ENCODE data around the gene ZNF787.

GRCh38 chr19:56114778-56115110 lies 6.4 kb downstream of the ZNF787 start:
- TF ChIP-seq TAF1 (IDR thresholded peaks at IDR 0.05; ENCODE audit: borderline replicate concordance, low read depth, low read length) (no peak), CTCF (IDR thresholded peaks at IDR 0.05 in 2 of 3, conservative IDR thresholded peaks at IDR 0.05 in 1 of 3; ENCODE audit: control insufficient read depth in 2 of 3, extremely low read depth in 1 of 3, insufficient read depth in 1 of 3, low read depth in 3 of 3, low read length in 3 of 3) (no peak), LARP7 (IDR thresholded peaks at IDR 0.05) (no peak), TARDBP (IDR thresholded peaks at IDR 0.05; ENCODE audit: borderline replicate concordance) (no peak), ASH2L (IDR thresholded peaks at IDR 0.05; ENCODE audit: borderline replicate concordance, low read depth) (no peak), HDAC6 (IDR thresholded peaks at IDR 0.05; ENCODE audit: unreplicated experiment) (no peak), JUND (IDR thresholded peaks at IDR 0.05; ENCODE audit: low read depth, low read length) (no peak), SP1 (IDR thresholded peaks at IDR 0.05; ENCODE audit: low read depth, low read length) (no peak), BACH1 (IDR thresholded peaks at IDR 0.05; ENCODE audit: borderline replicate concordance) (no peak), EP300 (IDR thresholded peaks at IDR 0.05; ENCODE audit: borderline replicate concordance in 1 of 2, control insufficient read depth in 1 of 2, low read depth in 2 of 2, low read length in 2 of 2) (no peak), GATAD2B (conservative IDR thresholded peaks at IDR 0.05; ENCODE audit: low read depth) (no peak), POLR2A (IDR thresholded peaks at IDR 0.05; ENCODE audit: low read depth, low read length) (no peak; the same call in 1 of the 2 replicates), ZNF274 (IDR thresholded peaks at IDR 0.05; ENCODE audit: insufficient read depth, insufficient read length) (no peak)

Data from GM12878 (cell line).